GM18907 (cell line): ENCODE results near the gene WWOX.

Source experiments
- ATAC-seq: cut with Tn5 transposase; IDR thresholded peaks from one replicate; pipeline ENCODE4 v1.9.1; 2021; ENCODE audit warnings: mild to moderate bottlenecking, moderate library complexity; ENCODE audit not compliant: unreplicated experiment

WWOX gene

GRCh38 chr16:78386557-78387324, 287.3 kb downstream of the WWOX start:
- ATAC-seq, result no peak

GRCh38 chr16:78389009-78389498, 289.6 kb downstream of the WWOX start:
- no peak for ATAC-seq

GRCh38 chr16:78390092-78390491, 290.6 kb downstream of the WWOX start:
- ATAC-seq, result no peak

GRCh38 chr16:78390508-78391324, 291.3 kb downstream of the WWOX start:
- no peak for ATAC-seq

- ATAC-seq, result no peak
Measured at GRCh38 chr16:78392585-78393195, 293.2 kb downstream of the WWOX start.

GRCh38 chr16:78395035-78395434, 295.6 kb downstream of the WWOX start:
- no peak for ATAC-seq

GRCh38 chr16:78396046-78396445, 296.6 kb downstream of the WWOX start:
- ATAC-seq, result no peak

- no peak for ATAC-seq
Measured at GRCh38 chr16:78396673-78397072, 297.2 kb downstream of the WWOX start.

GRCh38 chr16:78399384-78399783, 299.9 kb downstream of the WWOX start:
- ATAC-seq, result no peak

GRCh38 chr16:78402833-78403232, 303.4 kb downstream of the WWOX start:
- no peak for ATAC-seq

GRCh38 chr16:78405040-78405439, 305.6 kb downstream of the WWOX start:
- ATAC-seq, result no peak

- ATAC-seq, result no peak
Measured at GRCh38 chr16:78405833-78406232, 306.4 kb downstream of the WWOX start.

- no peak for ATAC-seq
Measured at GRCh38 chr16:78407191-78407590, 307.7 kb downstream of the WWOX start.

GRCh38 chr16:78413651-78414050, 314.2 kb downstream of the WWOX start:
- ATAC-seq, result no peak

- no peak for ATAC-seq
Measured at GRCh38 chr16:78415013-78415412, 315.6 kb downstream of the WWOX start.

- no peak for ATAC-seq
Measured at GRCh38 chr16:78415669-78416068, 316.2 kb downstream of the WWOX start.

GRCh38 chr16:78416400-78416799, 316.9 kb downstream of the WWOX start:
- no peak for ATAC-seq

- ATAC-seq, result no peak
Measured at GRCh38 chr16:78421181-78421708, 321.8 kb downstream of the WWOX start.

GRCh38 chr16:78425281-78425680, 325.8 kb downstream of the WWOX start:
- no peak for ATAC-seq

GRCh38 chr16:78425891-78426510, 326.5 kb downstream of the WWOX start:
- no peak for ATAC-seq

GRCh38 chr16:78428193-78428592, 328.7 kb downstream of the WWOX start:
- no peak for ATAC-seq
